Fibroblast of lung (primary cell): ENCODE results near the gene TLR6. TPM values are rescaled to one million over a fixed set of nuclear protein-coding genes. Genes with fewer than 3 reads are reported as not detected.
"Not testable (repeated sequence)": the region's sequence is repeated elsewhere in the genome, so short reads cannot be mapped to it uniquely, and the experiment has no call there.

Experiments used
- DNase-seq, 2 donors: peaks; one replicate each; pipeline versions ENCODE4 v3.0.0 to v3.0.0-alpha.2; 2010; ENCODE audit warnings: low read depth in 2 of 2
- H2AFZ ChIP-seq: 2 replicates; pipeline ENCODE4 v1.5.1; 2012; ENCODE audit warnings: low read length, control low read depth, inconsistent platforms
- H3K27ac ChIP-seq: 2 replicates; pipeline ENCODE4 v1.5.1; 2011; ENCODE audit warnings: low read length, control low read depth; ENCODE audit not compliant: insufficient read depth
- H3K27me3 ChIP-seq: 2 replicates; pipeline ENCODE4 v1.5.1; 2011; ENCODE audit warnings: mild to moderate bottlenecking, low read length; ENCODE audit not compliant: control insufficient read depth, insufficient read depth
- H3K36me3 ChIP-seq: 2 replicates; pipeline ENCODE4 v1.5.1; 2011; ENCODE audit warnings: low read length; ENCODE audit not compliant: control insufficient read depth, insufficient read depth
- H3K4me1 ChIP-seq: 2 replicates; pipeline ENCODE4 v1.5.1; 2011; ENCODE audit warnings: low read length; ENCODE audit not compliant: control insufficient read depth, insufficient read depth; ENCODE audit errors: extremely low read depth
- H3K4me2 ChIP-seq: 2 replicates; pipeline ENCODE4 v1.5.1; 2011; ENCODE audit warnings: low read length, control low read depth; ENCODE audit not compliant: insufficient read depth; ENCODE audit errors: extremely low read depth
- H3K4me3 ChIP-seq, 4 experiments: fragments of 200-600 bp in 1 of 4; sonication (generic) in 1 of 4; replicated peaks in 1 of 4; 2 replicates each; pipeline ENCODE4 v1.5.1; 2011 to 2016; ENCODE audit warnings: low read length in 4 of 4, low read depth in 3 of 4, mild to moderate bottlenecking in 3 of 4, control low read depth in 2 of 4, inconsistent platforms in 1 of 4, mixed read lengths in 1 of 4; ENCODE audit not compliant: insufficient read depth in 1 of 4; ENCODE audit errors: control extremely low read depth in 1 of 4
- H3K79me2 ChIP-seq: 2 replicates; pipeline ENCODE4 v1.5.1; 2012; ENCODE audit warnings: mild to moderate bottlenecking, low read length, inconsistent platforms; ENCODE audit not compliant: control insufficient read depth, insufficient read depth
- H3K9ac ChIP-seq: 2 replicates; pipeline ENCODE4 v1.5.1; 2011; ENCODE audit warnings: mild to moderate bottlenecking, low read length, control low read depth; ENCODE audit not compliant: insufficient read depth
- H3K9me3 ChIP-seq: 2 replicates; pipeline ENCODE4 v1.5.1; 2012; ENCODE audit warnings: low read depth, low read length; ENCODE audit not compliant: control insufficient read depth, insufficient read depth
- H4K20me1 ChIP-seq: 2 replicates; pipeline ENCODE4 v1.5.1; 2011; ENCODE audit warnings: low read length; ENCODE audit not compliant: control insufficient read depth, insufficient read depth; ENCODE audit errors: extremely low read depth
- EZH2 ChIP-seq: IDR thresholded peaks from 2 replicates; pipeline ENCODE4 v1.5.1; 2012; ENCODE audit warnings: low read length, control low read depth, mild to moderate bottlenecking; ENCODE audit errors: missing control alignments
- polyA plus RNA-seq, 2 donors: library from polyadenylated mRNA; depleted of rRNA in 1 of 2; stranded (reverse) in 1 of 2; unstranded in 1 of 2; fragments of >200 nt; gene quantifications; 2 replicates each; pipeline ENCODE4 v1.2.1, GENCODE V29; 2011 to 2012; ENCODE audit warnings: missing spikeins in 1 of 2
- total RNA-seq: library from RNA; depleted of rRNA; stranded (reverse); fragments of >200 nt; gene quantifications from 2 replicates; pipeline ENCODE4 v1.2.1, GENCODE V29; 2014
- TF ChIP-seq, protein P1 (sequence below), 2 donors: IDR thresholded peaks in 1 of 2; conservative IDR thresholded peaks in 1 of 2; 1 replicate in 1 of 2; 2 replicates in 1 of 2; pipeline ENCODE4 v1.5.1; 2011 to 2012; ENCODE audit warnings: low read length in 2 of 2, control low read depth in 1 of 2, inconsistent platforms in 1 of 2, low read depth in 1 of 2, mild to moderate bottlenecking in 1 of 2

Gene TLR6
- total and polyA plus RNA-seq, 2 donors (not counting 1 experiment from before 2014, with no cell fraction given): 1.9 to 2.3 TPM

DNA sequence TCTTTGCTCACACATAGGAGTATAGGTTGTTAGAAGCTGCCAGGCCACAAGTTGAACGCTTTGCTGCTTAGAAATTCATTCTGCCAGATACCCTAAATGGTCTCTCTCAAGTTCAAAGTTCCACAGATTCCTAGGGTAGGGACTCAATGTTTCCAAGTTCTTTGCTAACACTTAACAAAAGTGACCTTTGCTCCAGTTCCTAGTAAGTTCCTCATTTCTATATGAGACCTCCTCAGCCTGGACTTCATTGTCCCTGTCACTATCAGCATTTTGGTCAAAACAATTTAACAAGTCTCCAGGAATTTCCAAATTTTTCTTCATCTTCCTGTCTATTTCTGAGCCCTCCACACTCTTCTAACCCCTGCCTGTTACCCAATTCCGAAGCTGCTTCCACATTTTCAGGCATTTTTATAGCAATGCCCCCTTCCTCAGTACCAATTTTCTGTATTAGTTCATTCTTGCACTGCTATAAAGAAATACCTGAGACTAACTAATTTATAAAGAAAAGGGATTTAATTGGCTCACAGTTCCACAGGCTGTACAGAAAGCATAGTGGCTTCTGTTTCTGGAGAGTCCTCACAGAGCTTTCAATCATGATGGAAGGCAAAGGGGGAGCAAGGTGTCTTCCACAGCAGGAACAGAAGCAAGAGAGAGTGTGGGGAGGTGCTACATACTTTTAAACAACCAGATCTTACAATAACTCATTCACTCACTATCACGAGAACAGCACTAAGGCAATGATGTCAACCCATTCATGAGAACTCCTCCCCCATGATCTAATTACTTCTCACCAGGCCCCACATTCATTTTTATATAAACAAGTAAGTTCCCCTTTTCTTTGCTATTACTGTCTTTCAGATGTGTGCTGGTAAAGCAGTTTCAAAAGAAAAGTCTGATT is 40.5 kb downstream of the TLR6 start:
- no peaks in the 10 kb centered on the region for H3K27me3 ChIP-seq
- DNase-seq: peak; percentile 30 to 35
- no peak overlapping the region for H3K27ac ChIP-seq
- H3K9ac ChIP-seq: no peak overlapping the region
- H3K4me2 ChIP-seq: no peak overlapping the region
- no peaks in the 10 kb centered on the region for H4K20me1 ChIP-seq
- no peaks in the 10 kb centered on the region for H3K4me1 ChIP-seq
- no peak overlapping the region for H2AFZ ChIP-seq
- H3K36me3 ChIP-seq: no peaks in the 10 kb centered on the region
- no peak overlapping the region for H3K4me3 ChIP-seq
- TF ChIP-seq, protein P1, sequence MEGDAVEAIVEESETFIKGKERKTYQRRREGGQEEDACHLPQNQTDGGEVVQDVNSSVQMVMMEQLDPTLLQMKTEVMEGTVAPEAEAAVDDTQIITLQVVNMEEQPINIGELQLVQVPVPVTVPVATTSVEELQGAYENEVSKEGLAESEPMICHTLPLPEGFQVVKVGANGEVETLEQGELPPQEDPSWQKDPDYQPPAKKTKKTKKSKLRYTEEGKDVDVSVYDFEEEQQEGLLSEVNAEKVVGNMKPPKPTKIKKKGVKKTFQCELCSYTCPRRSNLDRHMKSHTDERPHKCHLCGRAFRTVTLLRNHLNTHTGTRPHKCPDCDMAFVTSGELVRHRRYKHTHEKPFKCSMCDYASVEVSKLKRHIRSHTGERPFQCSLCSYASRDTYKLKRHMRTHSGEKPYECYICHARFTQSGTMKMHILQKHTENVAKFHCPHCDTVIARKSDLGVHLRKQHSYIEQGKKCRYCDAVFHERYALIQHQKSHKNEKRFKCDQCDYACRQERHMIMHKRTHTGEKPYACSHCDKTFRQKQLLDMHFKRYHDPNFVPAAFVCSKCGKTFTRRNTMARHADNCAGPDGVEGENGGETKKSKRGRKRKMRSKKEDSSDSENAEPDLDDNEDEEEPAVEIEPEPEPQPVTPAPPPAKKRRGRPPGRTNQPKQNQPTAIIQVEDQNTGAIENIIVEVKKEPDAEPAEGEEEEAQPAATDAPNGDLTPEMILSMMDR (conservative IDR thresholded peaks at IDR 0.05 in 1 of 2, IDR thresholded peaks at IDR 0.05 in 1 of 2; ENCODE audit: low read depth in 1 of 2, low read length in 2 of 2): no peak
- no peak for TF ChIP-seq EZH2
- H3K79me2 ChIP-seq: no peaks in the 10 kb centered on the region
- no peaks in the 10 kb centered on the region for H3K9me3 ChIP-seq

- H3K27ac ChIP-seq: no peak overlapping the region
- no peaks in the 10 kb centered on the region for H3K4me1 ChIP-seq
- no peak for DNase-seq
- H3K4me2 ChIP-seq: no peak overlapping the region
- H2AFZ ChIP-seq: no peak overlapping the region
- no peaks in the 10 kb centered on the region for H3K9me3 ChIP-seq
- no peak overlapping the region for H3K9ac ChIP-seq
- TF ChIP-seq, protein P1 (conservative IDR thresholded peaks at IDR 0.05 in 1 of 2, IDR thresholded peaks at IDR 0.05 in 1 of 2; ENCODE audit: low read depth in 1 of 2, low read length in 2 of 2): no peak
- no peak for TF ChIP-seq EZH2
- H3K36me3 ChIP-seq: no peaks in the 10 kb centered on the region
- H4K20me1 ChIP-seq: no peaks in the 10 kb centered on the region
- no peaks in the 10 kb centered on the region for H3K27me3 ChIP-seq
- no peak overlapping the region for H3K4me3 ChIP-seq
- no peaks in the 10 kb centered on the region for H3K79me2 ChIP-seq
Measured at GRCh38 chr4:38814386-38814785, 42.2 kb downstream of the TLR6 start.

DNA sequence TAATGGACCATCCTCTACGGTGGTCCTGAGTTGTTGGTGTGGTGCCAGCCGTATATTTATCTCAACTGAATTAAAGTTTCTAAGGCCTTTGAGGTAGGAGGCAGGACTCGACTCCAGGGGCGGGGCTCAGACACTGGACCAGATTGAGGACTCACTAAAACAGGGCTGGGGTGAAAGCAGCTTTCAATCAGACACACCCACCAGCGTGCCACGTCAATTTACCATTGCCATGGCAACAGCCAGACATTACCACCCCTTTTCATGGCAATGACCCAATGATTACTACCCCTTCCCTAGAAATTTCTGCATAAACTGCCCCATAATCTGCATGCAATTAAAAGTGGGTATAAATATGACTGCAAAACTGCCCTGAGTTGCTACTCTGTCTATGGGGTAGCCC is 45.3 kb downstream of the TLR6 start:
- H3K79me2 ChIP-seq: no peaks in the 10 kb centered on the region
- DNase-seq: no peak

GRCh38 chr4:38807462-38807861 is 49.2 kb downstream of the TLR6 start:
- H3K27me3 ChIP-seq, H3K79me2 ChIP-seq, H3K4me3 ChIP-seq, H2AFZ ChIP-seq, H3K9ac ChIP-seq, H3K27ac ChIP-seq, H3K36me3 ChIP-seq, H3K4me2 ChIP-seq, H3K4me1 ChIP-seq, H3K9me3 ChIP-seq, DNase-seq, H4K20me1 ChIP-seq: not testable (repeated sequence)

More for the DNA sequence above, 45.3 kb downstream of the TLR6 start:
- Histone ChIP-seq H3K9me3 (no peaks in the 10 kb centered on the region), H3K4me2 (no peak overlapping the region), H3K9ac (no peak overlapping the region), H3K4me1 (no peaks in the 10 kb centered on the region), H3K4me3 (no peak overlapping the region), H2AFZ (no peak overlapping the region), H4K20me1 (no peaks in the 10 kb centered on the region), H3K27ac (no peak overlapping the region), H3K36me3 (no peaks in the 10 kb centered on the region), H3K27me3 (no peaks in the 10 kb centered on the region)
- TF ChIP-seq EZH2: no peak
- TF ChIP-seq, protein P1 (conservative IDR thresholded peaks at IDR 0.05 in 1 of 2, IDR thresholded peaks at IDR 0.05 in 1 of 2; ENCODE audit: low read depth in 1 of 2, low read length in 2 of 2): no peak
